SU-DHL-6 (cell line): ENCODE results near the gene SASS6.

Source experiments
- CTCF ChIP-seq: fragments of 200-600 bp; sonication (generic); IDR thresholded peaks from one replicate; pipeline ENCODE4 v1.5.1; 2017; ENCODE audit warnings: antibody characterized with exemption, mild to moderate bottlenecking, low read length, moderate library complexity; ENCODE audit not compliant: insufficient read depth, poor library complexity, severe bottlenecking
- EZH2phosphoT487 ChIP-seq: fragments of 200-600 bp; sonication (generic), shearing (Covaris generic); conservative IDR thresholded peaks from 2 replicates; pipeline ENCODE4 v1.6.1; 2018; ENCODE audit warnings: mild to moderate bottlenecking, antibody characterized with exemption, low read length, moderate library complexity, mixed read lengths

DNA sequence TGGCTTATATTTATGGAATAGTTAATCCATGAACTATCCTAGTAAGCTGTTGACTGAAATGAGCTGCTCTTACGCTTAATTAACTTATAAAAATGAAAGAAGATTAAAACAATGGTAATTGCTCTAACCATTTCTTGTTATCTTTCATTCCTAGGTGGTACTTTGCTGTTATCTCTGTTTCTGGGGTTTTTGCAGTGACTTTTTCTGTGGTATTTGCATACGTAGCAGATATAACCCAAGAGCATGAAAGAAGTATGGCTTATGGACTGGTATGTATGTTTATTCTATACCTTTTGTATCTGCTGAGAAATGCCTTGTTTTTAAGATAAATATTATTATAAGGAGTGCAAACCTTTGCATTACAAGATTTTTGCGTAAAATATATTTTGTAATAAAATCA, 71.0 kb downstream of the SASS6 start:
- no peak for TF ChIP-seq CTCF
- no peak for TF ChIP-seq EZH2phosphoT487
